ELF-1 (cell line): ENCODE data around the gene ENOX1.

Source experiments
- DNase-seq: peaks from one replicate; pipeline ENCODE4 v3.0.0-alpha.2; 2016; ENCODE audit warnings: low read depth, low spot score

Gene ENOX1

GRCh38 chr13:43744261-43745031, 42.3 kb downstream of the ENOX1 start:
- no peak for DNase-seq

GRCh38 chr13:43742911-43743310, 43.9 kb downstream of the ENOX1 start:
- DNase-seq, result no peak

- no peak for DNase-seq
Measured at GRCh38 chr13:43737392-43737923, 49.3 kb downstream of the ENOX1 start.

- DNase-seq, result no peak
Measured at GRCh38 chr13:43732726-43733125, 54.0 kb downstream of the ENOX1 start.

GRCh38 chr13:43731296-43731695, 55.5 kb downstream of the ENOX1 start:
- DNase-seq, result no peak

- DNase-seq, result peak; percentile 5
Measured at GRCh38 chr13:43730642-43731041, 56.1 kb downstream of the ENOX1 start.

GRCh38 chr13:43728421-43728820, 58.4 kb downstream of the ENOX1 start:
- DNase-seq, result no peak

GRCh38 chr13:43727856-43728255, 58.9 kb downstream of the ENOX1 start:
- DNase-seq, result no peak

- no peak for DNase-seq
Measured at GRCh38 chr13:43725460-43725859, 61.3 kb downstream of the ENOX1 start.

- DNase-seq, result no peak
Measured at GRCh38 chr13:43720780-43721397, 65.9 kb downstream of the ENOX1 start.

- no peak for DNase-seq
Measured at GRCh38 chr13:43698758-43699157, 88.0 kb downstream of the ENOX1 start.

- no peak for DNase-seq
Measured at GRCh38 chr13:43698009-43698408, 88.8 kb downstream of the ENOX1 start.

GRCh38 chr13:43697323-43697722, 89.4 kb downstream of the ENOX1 start:
- no peak for DNase-seq

GRCh38 chr13:43694146-43694664, 92.6 kb downstream of the ENOX1 start:
- DNase-seq, result no peak

GRCh38 chr13:43693639-43694038, 93.1 kb downstream of the ENOX1 start:
- no peak for DNase-seq

- no peak for DNase-seq
Measured at GRCh38 chr13:43688227-43688907, 98.4 kb downstream of the ENOX1 start.

- no peak for DNase-seq
Measured at GRCh38 chr13:43687038-43687437, 99.7 kb downstream of the ENOX1 start.

GRCh38 chr13:43686557-43686956, 100.2 kb downstream of the ENOX1 start:
- peak; percentile 23 for DNase-seq

- DNase-seq, result no peak
Measured at GRCh38 chr13:43684963-43685725, 101.6 kb downstream of the ENOX1 start.

GRCh38 chr13:43682701-43683100, 104.1 kb downstream of the ENOX1 start:
- no peak for DNase-seq

GRCh38 chr13:43676320-43676719, 110.5 kb downstream of the ENOX1 start:
- no peak for DNase-seq

- DNase-seq, result no peak
Measured at GRCh38 chr13:43675577-43675976, 111.2 kb downstream of the ENOX1 start.
